ENCODE data around the gene MSLN. TPM values are rescaled to one million over a fixed set of nuclear protein-coding genes. Genes with fewer than 3 reads are reported as not detected.

MSLN gene
- total RNA-seq, 1 donor from 2014 or later, result 4.5 TPM

DNA sequence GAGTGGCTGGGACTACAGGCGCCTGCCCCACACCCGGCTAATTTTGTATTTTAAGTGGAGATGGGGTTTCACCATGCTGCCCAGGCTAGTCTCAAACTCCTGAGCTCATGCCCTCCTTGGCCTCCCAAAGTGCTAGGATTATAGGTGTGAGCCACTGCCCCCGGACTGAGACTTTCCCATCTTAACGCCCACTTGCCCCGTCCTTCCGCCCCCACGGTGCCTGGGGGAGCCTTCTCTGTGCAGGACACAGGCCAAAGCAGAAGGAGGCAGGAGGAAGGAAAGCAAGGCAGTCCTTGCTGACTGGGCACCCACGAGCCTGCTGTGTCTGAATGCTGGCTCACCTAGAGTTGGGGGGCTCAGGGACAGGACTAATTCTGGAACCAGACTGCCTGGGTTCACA is 57.6 kb downstream of the MSLN start:
- FAIRE-seq, result no peak
- TF ChIP-seq CTCF (IDR thresholded peaks at IDR 0.05; ENCODE audit: insufficient read depth, low read length, severe bottlenecking), result no peak
- no peaks in the 10 kb centered on the region for H3K36me3 ChIP-seq (ENCODE audit: control insufficient read depth, insufficient read depth, low read length)
- H3K27me3 ChIP-seq (ENCODE audit: control insufficient read depth, insufficient read depth, low read length), result peaks cover 3% of the 10 kb centered on the region
- H3K4me3 ChIP-seq (ENCODE audit: low read depth, low read length), result no peak overlapping the region
- DNase-seq (ENCODE audit: low read depth), result no peak

Other genes with a start within 250 kb of the MSLN start
- 27.1 and 31.9 TPM in 2 replicates for gene CAPN15, start 233.0 kb upstream of the MSLN start, total RNA-seq
- not detected in 2 replicates for gene PRR35, start 200.3 kb upstream of the MSLN start, total RNA-seq
- under 0.01 TPM in 2 replicates for gene NHLRC4, start 193.7 kb upstream of the MSLN start, total RNA-seq
- gene PIGQ, start 190.8 kb upstream of the MSLN start, total RNA-seq, result 17.2 and 17.9 TPM in 2 replicates
- 10.8 and 16.8 TPM in 2 replicates for gene RAB40C, start 170.7 kb upstream of the MSLN start, total RNA-seq
- gene WFIKKN1, start 129.7 kb upstream of the MSLN start, total RNA-seq, result 0.13 TPM in 1 of 2 replicates, not detected in the other
- 50.8 and 55.3 TPM in 2 replicates for gene METTL26, start 124.4 kb upstream of the MSLN start, total RNA-seq
- gene MCRIP2, start 118.9 kb upstream of the MSLN start, total RNA-seq, result 30.2 and 45.0 TPM in 2 replicates
- 4.2 and 7.2 TPM in 2 replicates for gene WDR90, start 111.4 kb upstream of the MSLN start, total RNA-seq
- gene RHOT2, start 92.6 kb upstream of the MSLN start, total RNA-seq, result 44.5 and 52.4 TPM in 2 replicates
- gene RHBDL1, start 85.1 kb upstream of the MSLN start, total RNA-seq, result 9.2 and 14.0 TPM in 2 replicates
- 159 and 204 TPM in 2 replicates for gene STUB1, start 80.3 kb upstream of the MSLN start, total RNA-seq
- 15.9 and 16.8 TPM in 2 replicates for gene JMJD8, start 76.4 kb upstream of the MSLN start, total RNA-seq
- gene WDR24, start 70.3 kb upstream of the MSLN start, total RNA-seq, result 3.4 and 4.0 TPM in 2 replicates
- gene FBXL16, start 54.9 kb upstream of the MSLN start, total RNA-seq, result 0.53 and 0.64 TPM in 2 replicates
- gene METRN, start 45.6 kb upstream of the MSLN start, total RNA-seq, result 63.7 and 143 TPM in 2 replicates
- gene ANTKMT, start 39.6 kb upstream of the MSLN start, total RNA-seq, result 23.3 and 35.0 TPM in 2 replicates
- 0.90 and 1.6 TPM in 2 replicates for gene CCDC78, start 34.3 kb upstream of the MSLN start, total RNA-seq
- gene HAGHL, start 33.6 kb upstream of the MSLN start, total RNA-seq, result 25.2 and 33.2 TPM in 2 replicates
- 33.2 and 43.1 TPM in 2 replicates for gene CIAO3, start 19.7 kb upstream of the MSLN start, total RNA-seq
- 20.9 and 27.4 TPM in 2 replicates for gene RPUSD1, start 27.6 kb downstream of the MSLN start, total RNA-seq
- gene CHTF18, start 27.9 kb downstream of the MSLN start, total RNA-seq, result 1.6 and 2.8 TPM in 2 replicates
- not detected in 2 replicates for gene GNG13, start 40.0 kb downstream of the MSLN start, total RNA-seq
- 2.1 and 2.6 TPM in 2 replicates for gene LMF1, start 210.2 kb downstream of the MSLN start, total RNA-seq
- under 0.01 TPM in 2 replicates for gene SOX8, start 221.0 kb downstream of the MSLN start, total RNA-seq